C4-2B (cell line): Measurements from ENCODE around the gene ACKR2.

Source experiments
- CTCF ChIP-seq: fragments of 450-650 bp; conservative IDR thresholded peaks from 2 replicates; pipeline ENCODE4 v1.5.1; 2017; ENCODE audit warnings: mild to moderate bottlenecking
- ZFX ChIP-seq: fragments of 450-650 bp; IDR thresholded peaks from 2 replicates; pipeline ENCODE4 v1.6.1; 2017

GRCh38 chr3:42819351-42819965 lies 10.2 kb downstream of the ACKR2 start:
- TF ChIP-seq CTCF (no peak), ZFX (no peak)
